ENCODE data around the gene RALGPS2. TPM values are rescaled to one million over a fixed set of nuclear protein-coding genes. Genes with fewer than 3 reads are reported as not detected.
A peak's percentile ranks its signal among the peaks of the same experiment; 100 is the strongest.

Gene RALGPS2
- total RNA-seq, 1 donor from 2014 or later: 78.7 TPM

GRCh38 chr1:178714453-178714852, 10.6 kb upstream of the RALGPS2 start:
- no peak for TF ChIP-seq EZH2 (IDR thresholded peaks at IDR 0.05)
- no peak overlapping the region for H2AFZ ChIP-seq (replicated peaks)
- no peaks in the 10 kb centered on the region for H3K9me3 ChIP-seq (ENCODE audit: low read depth)
- no peak overlapping the region for H3K4me3 ChIP-seq
- Mint-ChIP-seq H3K9me3 (no peaks in the 10 kb centered on the region), H3K4me3 (no peak overlapping the region), H3K27ac (no peak overlapping the region), H3K27me3 (ENCODE audit: insufficient read depth, low read depth) (peaks cover 4% of the 10 kb centered on the region), H3K36me3 (no peaks in the 10 kb centered on the region), H3K4me1 (no peaks in the 10 kb centered on the region)
- no peak overlapping the region for H3K9ac ChIP-seq
- H3K27ac ChIP-seq: no peak overlapping the region
- no peak for DNase-seq (ENCODE audit: low spot score)
- H3K36me3 ChIP-seq: no peaks in the 10 kb centered on the region
- H4K20me1 ChIP-seq (ENCODE audit: low read depth): no peaks in the 10 kb centered on the region
- H3F3A ChIP-seq (ENCODE audit: low read depth): no peaks in the 10 kb centered on the region
- H3K4me1 ChIP-seq: no peaks in the 10 kb centered on the region
- H3K79me2 ChIP-seq (ENCODE audit: low read depth): no peaks in the 10 kb centered on the region
- H3K4me2 ChIP-seq: no peak overlapping the region
- H3K27me3 ChIP-seq: no peaks in the 10 kb centered on the region

- no peaks in the 10 kb centered on the region for H3K4me1 ChIP-seq
- Mint-ChIP-seq H3K36me3 (no peaks in the 10 kb centered on the region), H3K27ac (no peak overlapping the region), H3K27me3 (ENCODE audit: insufficient read depth, low read depth) (peaks cover 4% of the 10 kb centered on the region), H3K4me1 (no peaks in the 10 kb centered on the region), H3K9me3 (no peaks in the 10 kb centered on the region), H3K4me3 (no peak overlapping the region)
- H4K20me1 ChIP-seq (ENCODE audit: low read depth): no peaks in the 10 kb centered on the region
- no peaks in the 10 kb centered on the region for H3K9me3 ChIP-seq (ENCODE audit: low read depth)
- H3K27ac ChIP-seq: no peak overlapping the region
- H3K4me3 ChIP-seq: no peak overlapping the region
- H3F3A ChIP-seq (ENCODE audit: low read depth): no peaks in the 10 kb centered on the region
- no peak overlapping the region for H3K9ac ChIP-seq
- H3K27me3 ChIP-seq: no peaks in the 10 kb centered on the region
- H3K79me2 ChIP-seq (ENCODE audit: low read depth): no peaks in the 10 kb centered on the region
- no peak overlapping the region for H2AFZ ChIP-seq (replicated peaks)
- H3K36me3 ChIP-seq: no peaks in the 10 kb centered on the region
- H3K4me2 ChIP-seq: no peak overlapping the region
- no peak for TF ChIP-seq EZH2 (IDR thresholded peaks at IDR 0.05)
- TF ChIP-seq CTCF (IDR thresholded peaks at IDR 0.05): no peak
- TF ChIP-seq EZH2phosphoT487 (IDR thresholded peaks at IDR 0.05): no peak
- DNase-seq (ENCODE audit: low spot score): no peak
Measured at GRCh38 chr1:178716111-178716510, 8.9 kb upstream of the RALGPS2 start.

GRCh38 chr1:178718520-178718919, 6.5 kb upstream of the RALGPS2 start:
- no peak overlapping the region for H2AFZ ChIP-seq (replicated peaks)
- no peak overlapping the region for H3K4me2 ChIP-seq
- DNase-seq (ENCODE audit: low spot score): no peak
- Mint-ChIP-seq H3K36me3 (no peaks in the 10 kb centered on the region), H3K4me1 (no peaks in the 10 kb centered on the region), H3K27me3 (ENCODE audit: insufficient read depth, low read depth) (peaks cover 4% of the 10 kb centered on the region), H3K9me3 (no peaks in the 10 kb centered on the region), H3K4me3 (no peak overlapping the region), H3K27ac (no peak overlapping the region)
- no peaks in the 10 kb centered on the region for H4K20me1 ChIP-seq (ENCODE audit: low read depth)
- no peaks in the 10 kb centered on the region for H3K9me3 ChIP-seq (ENCODE audit: low read depth)
- no peak overlapping the region for H3K4me3 ChIP-seq
- H3K4me1 ChIP-seq: no peaks in the 10 kb centered on the region
- no peaks in the 10 kb centered on the region for H3F3A ChIP-seq (ENCODE audit: low read depth)
- peaks cover 5% of the 10 kb centered on the region for H3K27me3 ChIP-seq
- H3K27ac ChIP-seq: no peak overlapping the region
- H3K9ac ChIP-seq: no peak overlapping the region
- no peaks in the 10 kb centered on the region for H3K79me2 ChIP-seq (ENCODE audit: low read depth)
- H3K36me3 ChIP-seq: no peaks in the 10 kb centered on the region
- TF ChIP-seq EZH2 (IDR thresholded peaks at IDR 0.05) (no peak), EZH2phosphoT487 (IDR thresholded peaks at IDR 0.05) (no peak), CTCF (IDR thresholded peaks at IDR 0.05) (no peak)

GRCh38 chr1:178723546-178723945, 1.5 kb upstream of the RALGPS2 start:
- H3K4me1 Mint-ChIP-seq: peaks cover 24% of the 10 kb centered on the region
- H3F3A ChIP-seq (ENCODE audit: low read depth): peaks cover 21% of the 10 kb centered on the region
- DNase-seq (ENCODE audit: low spot score): no peak
- H3K4me2 ChIP-seq: no peak overlapping the region
- no peaks in the 10 kb centered on the region for H3K36me3 ChIP-seq
- peaks cover 2% of the 10 kb centered on the region for H3K36me3 Mint-ChIP-seq
- no peak overlapping the region for H3K4me3 ChIP-seq
- no peak overlapping the region for H2AFZ ChIP-seq (replicated peaks)
- no peaks in the 10 kb centered on the region for H3K9me3 ChIP-seq (ENCODE audit: low read depth)
- peaks cover 29% of the 10 kb centered on the region for H3K79me2 ChIP-seq (ENCODE audit: low read depth)
- H3K9me3 Mint-ChIP-seq: no peaks in the 10 kb centered on the region
- H3K27ac Mint-ChIP-seq: no peak overlapping the region
- H3K27ac ChIP-seq: no peak overlapping the region
- H3K9ac ChIP-seq: no peak overlapping the region
- no peak for TF ChIP-seq CTCF (IDR thresholded peaks at IDR 0.05)
- TF ChIP-seq EZH2phosphoT487 (IDR thresholded peaks at IDR 0.05): no peak
- peaks cover 7% of the 10 kb centered on the region for H4K20me1 ChIP-seq (ENCODE audit: low read depth)
- peak overlapping the region; percentile 90 for H3K4me3 Mint-ChIP-seq
- H3K4me1 ChIP-seq: peaks cover 21% of the 10 kb centered on the region
- peaks cover 16% of the 10 kb centered on the region for H3K27me3 ChIP-seq
- H3K27me3 Mint-ChIP-seq (ENCODE audit: insufficient read depth, low read depth): peaks cover 2% of the 10 kb centered on the region

Data from neural progenitor cell (in vitro differentiated cells).